NB4 (cell line): ENCODE measurements around the gene CHCHD3.

Source experiments
- MYC ChIP-seq: IDR thresholded peaks from 2 replicates; pipeline ENCODE4 v1.6.1; 2011; ENCODE audit warnings: low read depth, low read length
- POLR2A ChIP-seq: IDR thresholded peaks from 2 replicates; pipeline ENCODE4 v1.6.1; 2011; ENCODE audit warnings: mild to moderate bottlenecking; ENCODE audit not compliant: insufficient read length; ENCODE audit errors: extremely low read depth
- TF ChIP-seq, protein P1 (sequence below): IDR thresholded peaks from one replicate; pipeline ENCODE4 v1.5.1; 2012; ENCODE audit warnings: low read depth, low read length

DNA sequence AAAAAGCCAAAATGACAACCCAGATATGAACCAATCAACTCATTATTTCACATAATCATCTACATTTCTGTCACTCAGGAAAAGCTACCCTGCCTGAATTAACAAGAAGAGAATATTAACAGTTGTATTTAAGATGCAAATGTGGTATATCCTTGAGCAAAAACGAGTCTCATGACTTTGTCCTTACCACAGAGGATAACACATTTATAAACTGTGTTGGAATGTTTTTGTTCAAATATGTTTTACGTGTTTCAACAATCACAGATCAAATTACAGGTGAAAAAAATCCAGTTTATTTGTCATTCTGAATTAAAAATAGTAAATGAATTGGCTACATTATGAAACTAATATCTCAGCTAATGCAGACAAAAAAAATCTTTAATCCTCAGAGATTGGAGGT, 34.6 kb downstream of the CHCHD3 start:
- TF ChIP-seq, protein P1, sequence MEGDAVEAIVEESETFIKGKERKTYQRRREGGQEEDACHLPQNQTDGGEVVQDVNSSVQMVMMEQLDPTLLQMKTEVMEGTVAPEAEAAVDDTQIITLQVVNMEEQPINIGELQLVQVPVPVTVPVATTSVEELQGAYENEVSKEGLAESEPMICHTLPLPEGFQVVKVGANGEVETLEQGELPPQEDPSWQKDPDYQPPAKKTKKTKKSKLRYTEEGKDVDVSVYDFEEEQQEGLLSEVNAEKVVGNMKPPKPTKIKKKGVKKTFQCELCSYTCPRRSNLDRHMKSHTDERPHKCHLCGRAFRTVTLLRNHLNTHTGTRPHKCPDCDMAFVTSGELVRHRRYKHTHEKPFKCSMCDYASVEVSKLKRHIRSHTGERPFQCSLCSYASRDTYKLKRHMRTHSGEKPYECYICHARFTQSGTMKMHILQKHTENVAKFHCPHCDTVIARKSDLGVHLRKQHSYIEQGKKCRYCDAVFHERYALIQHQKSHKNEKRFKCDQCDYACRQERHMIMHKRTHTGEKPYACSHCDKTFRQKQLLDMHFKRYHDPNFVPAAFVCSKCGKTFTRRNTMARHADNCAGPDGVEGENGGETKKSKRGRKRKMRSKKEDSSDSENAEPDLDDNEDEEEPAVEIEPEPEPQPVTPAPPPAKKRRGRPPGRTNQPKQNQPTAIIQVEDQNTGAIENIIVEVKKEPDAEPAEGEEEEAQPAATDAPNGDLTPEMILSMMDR, result no peak
- TF ChIP-seq POLR2A (no peak), MYC (no peak)
